Left cardiac atrium (tissue), 4 donors: ENCODE measurements around the gene EDA. TPM values are rescaled to one million over a fixed set of nuclear protein-coding genes. Genes with fewer than 3 reads are reported as not detected.

Experiments
- ATAC-seq, 2 donors: fragments of 200-7000 bp; cut with Tn5 transposase; one replicate each; pipeline ENCODE4 v1.9.1; 2020; ENCODE audit warnings: mild to moderate bottlenecking in 2 of 2, moderate library complexity in 2 of 2
- DNase-seq: peaks from one replicate; pipeline ENCODE4 v3.0.0-alpha.2; 2020
- intact Hi-C, 2 donors: fragments of 100-400 bp; cut with DNase I; formaldehyde crosslinking; loops; one replicate each; pipeline versions ENCODE4 v1.14.1 to v1.15.1; 2022 to 2023
- total RNA-seq, 2 donors: library from RNA; stranded (reverse); fragmentation: NEBNext Ultra II Directional; extraction: Animal tissue kit (Norgen Biotek cat#: 25700); gene quantifications; one replicate each; pipeline ENCODE4 v1.2.1, GENCODE V29; 2021
- donor health status: DM: no; HTN: yes; CAD: no.
- donor health status: DM: no; HTN: yes; CAD: no; lungs with severe emphysema.
- donor health status: DM: yes; HTN: yes; CAD: no.
- donor health status: Dilated cardiomyopathy.

The EDA gene
- total RNA-seq, 2 donors from 2014 or later, result 13.7 to 17.5 TPM

- ATAC-seq, result no peak
- no peak for DNase-seq
- intact Hi-C loops, result loop anchor here in 1 of 2 donors (10.0 kb wide), 1 partner anchor 393 kb away; the partner anchor contains the start of gene EDA
Observed at GRCh38 chrX:70007946-70008345, 392.0 kb downstream of the EDA start.

- DNase-seq (no peak), ATAC-seq (no peak)
- intact Hi-C loops, result loop anchor here in 1 of 2 donors (10.0 kb wide), 1 partner anchor 394 kb away; the partner anchor contains the start of gene EDA
Observed at GRCh38 chrX:70009049-70009448, 393.1 kb downstream of the EDA start.

GRCh38 chrX:70009970-70010369 is 394.1 kb downstream of the EDA start:
- intact Hi-C loops, result loop anchor here in 1 of 2 donors (10.0 kb wide), 1 partner anchor 395 kb away; the partner anchor contains the start of gene EDA
- DNase-seq, result no peak
- ATAC-seq, result no peak

GRCh38 chrX:70012756-70013155 is 396.8 kb downstream of the EDA start:
- no peak for ATAC-seq
- no peak for DNase-seq
- intact Hi-C loops, result no loop called here

GRCh38 chrX:70013466-70014381 is 397.8 kb downstream of the EDA start:
- ATAC-seq (peak; percentile 90 to 95), DNase-seq (peak; percentile 36)
- intact Hi-C loops, result no loop called here

GRCh38 chrX:70016513-70016912 is 400.6 kb downstream of the EDA start:
- DNase-seq (no peak), ATAC-seq (no peak)
- intact Hi-C loops, result no loop called here

GRCh38 chrX:70022616-70023015 is 406.7 kb downstream of the EDA start:
- ATAC-seq, result no peak
- intact Hi-C loops, result no loop called here
- no peak for DNase-seq

GRCh38 chrX:70025464-70025863 is 409.6 kb downstream of the EDA start:
- ATAC-seq (peak in 1 of 2 donors; percentile 38), DNase-seq (no peak)
- intact Hi-C loops, result no loop called here

GRCh38 chrX:70026112-70026850 is 410.4 kb downstream of the EDA start:
- DNase-seq, result no peak
- intact Hi-C loops, result no loop called here
- ATAC-seq, result no peak

GRCh38 chrX:70026851-70027200 is 410.9 kb downstream of the EDA start:
- ATAC-seq (no peak), DNase-seq (no peak)
- intact Hi-C loops, result no loop called here

- DNase-seq, result no peak
- intact Hi-C loops, result loop anchor here (5.0 to 10.0 kb wide), 7 partner anchors 62 to 605 kb away; partner anchors contain the start of gene EDA (in 1 of the 2)
- peak in 1 of 2 donors; percentile 70 for ATAC-seq
Observed at GRCh38 chrX:70029863-70030262, 413.9 kb downstream of the EDA start.

- intact Hi-C loops, result loop anchor here (5.0 to 10.0 kb wide), 7 partner anchors 62 to 606 kb away; partner anchors contain the start of gene EDA (in 1 of the 2)
- DNase-seq, result no peak
- peak; percentile 64 to 71 for ATAC-seq
Observed at GRCh38 chrX:70030301-70030767, 414.4 kb downstream of the EDA start.

GRCh38 chrX:70032792-70033191 is 416.9 kb downstream of the EDA start:
- intact Hi-C loops, result loop anchor here (5.0 to 10.0 kb wide), 7 partner anchors 60 to 608 kb away; partner anchors contain the start of gene EDA (in 1 of the 2)
- no peak for ATAC-seq

GRCh38 chrX:70033348-70034051 is 417.6 kb downstream of the EDA start:
- no peak for DNase-seq
- ATAC-seq, result peak in 1 of 2 donors; percentile 32
- intact Hi-C loops, result loop anchor here (5.0 to 10.0 kb wide), 7 partner anchors 59 to 609 kb away; partner anchors contain the start of gene EDA (in 1 of the 2)

More at GRCh38 chrX:70032792-70033191, 416.9 kb downstream of the EDA start:
- DNase-seq, result no peak

GRCh38 chrX:70034646-70035045 is 418.7 kb downstream of the EDA start:
- intact Hi-C loops, result loop anchor here (5.0 to 10.0 kb wide), 7 partner anchors 58 to 610 kb away; partner anchors contain the start of gene EDA (in 1 of the 2)
- ATAC-seq (no peak), DNase-seq (no peak)

GRCh38 chrX:70038515-70038914 is 422.6 kb downstream of the EDA start:
- no peak for ATAC-seq
- intact Hi-C loops, result loop anchor here in 1 of 2 donors (10.0 kb wide), 2 partner anchors 504 to 614 kb away; no protein-coding TSS in a partner anchor
- DNase-seq, result no peak

- DNase-seq, result no peak
- ATAC-seq, result no peak
- intact Hi-C loops, result loop anchor here in 1 of 2 donors (10.0 kb wide), 2 partner anchors 504 to 614 kb away; no protein-coding TSS in a partner anchor
Observed at GRCh38 chrX:70038951-70039350, 423.0 kb downstream of the EDA start.

GRCh38 chrX:70039758-70040157 is 423.8 kb downstream of the EDA start:
- no peak for DNase-seq
- intact Hi-C loops, result loop anchor here (5.0 to 10.0 kb wide), 3 partner anchors 48 to 615 kb away; no protein-coding TSS in a partner anchor
- peak in 1 of 2 donors; percentile 31 for ATAC-seq
